ENCODE measurements around the gene H6PD.

Gene H6PD

DNA sequence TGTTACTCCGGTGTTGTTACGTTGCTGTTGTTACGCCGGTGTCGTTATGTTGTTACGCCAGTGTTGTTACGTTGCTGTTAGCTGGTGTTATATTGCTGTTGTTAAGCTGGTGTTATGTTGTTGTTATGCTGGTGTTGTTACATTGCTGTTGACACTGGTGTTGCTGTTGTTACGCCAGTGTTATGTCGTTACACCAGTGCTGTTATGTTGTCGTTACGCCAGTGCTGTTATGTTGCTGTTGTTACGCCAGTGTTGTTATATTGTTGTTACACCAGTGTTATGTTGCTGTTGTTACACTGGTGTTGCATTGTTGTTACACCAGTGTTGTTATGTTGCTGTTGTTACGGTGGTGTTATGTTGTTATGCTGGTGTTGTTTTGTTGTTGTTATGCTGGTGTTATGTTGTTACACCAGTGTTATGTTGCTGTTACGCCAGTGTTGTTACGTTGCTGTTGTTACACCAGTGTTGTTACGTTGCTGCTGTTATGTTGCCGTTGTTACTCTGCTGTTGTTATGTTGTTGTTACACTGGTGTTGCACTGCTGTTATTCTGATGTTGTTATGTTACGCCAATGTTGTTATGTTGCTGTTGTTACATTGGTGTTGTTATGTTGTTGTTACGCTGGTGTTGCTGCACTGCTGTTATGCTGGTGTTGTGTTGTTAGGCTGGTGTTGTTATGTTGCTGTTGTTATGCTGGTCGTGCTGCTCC lies 25.6 kb downstream of the H6PD start:
- no peak for DNase-seq (ENCODE audit: low read depth)

DNA sequence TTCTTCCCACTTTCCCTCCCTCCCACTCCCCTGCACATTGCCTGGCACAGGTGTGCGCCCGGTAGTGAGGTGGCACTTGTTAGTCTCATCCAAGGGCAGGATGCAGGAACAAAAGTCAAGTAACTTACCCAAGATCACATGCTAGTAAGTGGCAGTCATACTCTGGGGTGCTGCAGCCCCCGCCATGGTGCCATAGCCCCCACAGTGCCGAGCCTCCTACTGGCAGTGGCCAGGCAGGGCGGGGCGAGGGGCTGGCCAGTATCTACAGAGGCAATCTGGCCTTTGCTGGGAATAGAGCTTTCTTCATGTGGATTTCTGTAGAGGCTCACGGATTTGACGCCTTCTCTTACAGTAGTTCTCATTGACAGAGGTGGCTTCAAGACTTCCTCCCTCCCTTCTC lies 26.9 kb downstream of the H6PD start:
- no peak for DNase-seq (ENCODE audit: low read depth)

DNA sequence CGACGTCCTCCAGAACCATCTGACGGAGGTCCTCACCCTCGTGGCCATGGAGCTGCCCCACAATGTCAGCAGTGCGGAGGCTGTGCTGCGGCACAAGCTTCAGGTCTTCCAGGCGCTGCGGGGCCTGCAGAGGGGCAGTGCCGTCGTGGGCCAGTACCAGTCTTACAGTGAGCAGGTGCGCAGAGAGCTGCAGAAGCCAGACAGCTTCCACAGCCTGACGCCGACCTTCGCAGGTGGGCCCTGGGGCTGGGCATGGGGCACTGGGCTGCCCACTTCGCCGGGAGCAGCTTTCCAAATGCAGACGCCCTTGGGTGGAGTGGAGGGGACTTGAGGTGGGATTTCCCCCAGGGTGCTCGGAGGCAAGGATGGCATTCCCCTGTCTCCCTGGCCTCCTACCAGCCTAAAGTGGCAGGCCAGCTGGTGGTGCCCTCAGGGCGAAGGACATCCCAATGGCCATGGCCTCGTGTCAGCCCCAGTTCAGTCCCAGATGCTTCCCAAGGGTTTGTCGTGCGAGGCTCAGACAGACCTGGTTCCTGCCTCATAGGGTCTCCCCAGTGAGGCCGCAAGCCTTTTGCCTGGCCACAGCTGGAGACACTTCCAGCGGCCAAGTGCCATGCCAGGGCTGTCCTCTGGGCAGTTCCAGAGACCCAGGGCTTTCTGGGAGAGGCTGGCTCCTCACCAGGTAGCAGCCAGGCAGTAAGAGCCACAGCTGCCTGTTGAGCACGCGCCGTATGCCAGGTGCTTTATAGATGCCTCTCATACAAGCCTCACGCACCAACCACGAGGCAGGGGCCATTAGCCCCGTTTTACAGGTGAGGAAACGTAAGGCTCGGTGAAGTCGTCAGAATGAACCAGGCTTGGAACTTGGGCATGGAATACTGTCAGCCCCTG lies 27.8 kb downstream of the H6PD start:
- DNase-seq (ENCODE audit: low read depth), result no peak

DNA sequence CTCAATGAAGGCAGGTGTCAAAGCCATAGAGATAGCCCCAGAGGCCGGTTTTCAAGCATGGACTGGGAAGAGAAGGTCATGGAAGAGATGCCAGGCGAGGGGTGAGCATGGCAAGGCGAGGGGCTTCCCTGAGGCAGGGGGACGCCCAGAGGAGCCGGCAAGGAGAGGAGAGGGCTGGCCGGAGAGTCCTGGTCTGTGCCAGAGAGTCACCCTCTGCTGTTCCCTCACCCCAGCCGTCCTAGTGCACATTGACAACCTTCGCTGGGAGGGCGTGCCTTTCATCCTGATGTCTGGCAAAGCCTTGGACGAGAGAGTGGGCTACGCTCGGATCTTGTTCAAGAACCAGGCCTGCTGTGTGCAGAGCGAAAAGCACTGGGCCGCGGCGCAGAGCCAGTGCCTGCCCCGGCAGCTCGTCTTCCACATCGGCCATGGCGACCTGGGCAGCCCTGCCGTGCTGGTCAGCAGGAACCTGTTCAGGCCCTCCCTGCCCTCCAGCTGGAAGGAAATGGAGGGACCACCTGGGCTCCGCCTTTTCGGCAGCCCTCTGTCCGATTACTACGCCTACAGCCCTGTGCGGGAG lies 28.8 kb downstream of the H6PD start:
- no peak for DNase-seq (ENCODE audit: low read depth)

DNA sequence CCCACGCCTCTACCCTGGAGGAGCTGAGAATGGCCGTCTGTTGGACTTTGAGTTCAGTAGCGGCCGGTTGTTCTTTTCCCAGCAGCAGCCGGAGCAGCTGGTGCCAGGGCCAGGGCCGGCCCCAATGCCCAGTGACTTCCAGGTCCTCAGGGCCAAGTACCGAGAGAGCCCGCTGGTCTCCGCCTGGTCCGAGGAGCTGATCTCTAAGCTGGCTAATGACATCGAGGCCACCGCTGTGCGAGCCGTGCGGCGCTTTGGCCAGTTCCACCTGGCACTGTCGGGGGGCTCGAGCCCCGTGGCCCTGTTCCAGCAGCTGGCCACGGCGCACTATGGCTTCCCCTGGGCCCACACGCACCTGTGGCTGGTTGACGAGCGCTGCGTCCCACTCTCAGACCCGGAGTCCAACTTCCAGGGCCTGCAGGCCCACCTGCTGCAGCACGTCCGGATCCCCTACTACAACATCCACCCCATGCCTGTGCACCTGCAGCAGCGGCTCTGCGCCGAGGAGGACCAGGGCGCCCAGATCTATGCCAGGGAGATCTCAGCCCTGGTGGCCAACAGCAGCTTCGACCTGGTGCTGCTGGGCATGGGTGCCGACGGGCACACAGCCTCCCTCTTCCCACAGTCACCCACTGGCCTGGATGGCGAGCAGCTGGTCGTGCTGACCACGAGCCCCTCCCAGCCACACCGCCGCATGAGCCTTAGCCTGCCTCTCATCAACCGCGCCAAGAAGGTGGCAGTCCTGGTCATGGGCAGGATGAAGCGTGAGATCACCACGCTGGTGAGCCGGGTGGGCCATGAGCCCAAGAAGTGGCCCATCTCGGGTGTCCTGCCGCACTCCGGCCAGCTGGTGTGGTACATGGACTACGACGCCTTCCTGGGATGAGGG lies 29.7 kb downstream of the H6PD start:
- no peak for DNase-seq (ENCODE audit: low read depth)

DNA sequence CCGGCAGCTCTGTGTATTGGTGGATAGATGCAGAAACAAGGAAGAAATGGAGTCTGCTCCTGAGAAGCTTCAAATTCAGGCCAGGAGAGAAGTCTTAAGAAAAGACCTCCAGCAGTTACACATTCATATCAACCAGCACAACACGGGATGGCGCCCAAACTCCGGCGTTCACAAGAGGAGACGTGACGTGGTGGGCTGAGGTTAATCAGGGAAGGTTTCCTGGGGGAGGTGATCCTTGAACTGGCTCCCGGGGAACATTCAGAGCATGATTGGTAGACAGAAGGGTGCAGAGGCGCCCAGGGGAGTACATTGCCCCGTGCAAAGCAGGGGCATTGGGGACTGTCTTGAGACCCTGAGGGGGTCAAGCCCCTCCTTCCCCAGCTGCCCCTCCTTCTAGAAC lies 30.5 kb downstream of the H6PD start:
- no peak for DNase-seq (ENCODE audit: low read depth)

DNA sequence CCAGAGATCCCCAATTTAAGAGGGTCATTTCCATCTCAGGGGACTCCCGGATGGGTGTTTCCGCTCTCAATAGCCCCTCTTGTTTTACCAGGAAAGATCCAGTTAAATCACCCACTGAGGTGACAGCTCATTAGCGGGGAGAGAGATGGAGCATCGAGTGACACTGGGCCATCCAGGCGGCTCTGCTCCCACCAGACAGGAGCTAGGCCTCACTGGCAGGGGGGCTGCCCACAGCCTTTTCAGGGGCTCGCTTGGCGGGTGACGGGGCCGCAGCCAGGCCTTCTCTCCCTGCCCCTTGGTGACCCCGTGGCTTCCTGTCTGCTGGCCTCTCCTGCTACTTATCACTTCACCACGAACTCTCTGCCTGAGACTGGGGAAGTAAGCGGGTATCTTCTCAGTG lies 31.4 kb downstream of the H6PD start:
- no peak for DNase-seq (ENCODE audit: low read depth)

DNA sequence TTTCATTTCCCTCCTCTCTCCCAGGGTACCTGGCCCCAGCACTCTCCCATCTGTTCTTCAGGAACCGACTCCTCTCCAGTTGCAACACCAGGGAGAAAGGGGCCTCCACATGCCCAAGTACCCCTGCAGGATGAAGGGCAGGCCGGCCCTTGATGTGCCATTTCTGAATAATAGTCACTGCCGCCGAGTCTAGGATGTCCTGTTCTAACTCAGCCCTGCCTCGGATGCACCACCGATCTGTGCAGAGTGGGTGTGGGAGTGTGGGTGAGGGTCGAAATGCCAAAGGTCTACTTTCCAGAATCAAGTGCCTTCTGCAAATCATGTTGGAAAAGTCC lies 32.7 kb downstream of the H6PD start:
- no peak for DNase-seq (ENCODE audit: low read depth)

DNA sequence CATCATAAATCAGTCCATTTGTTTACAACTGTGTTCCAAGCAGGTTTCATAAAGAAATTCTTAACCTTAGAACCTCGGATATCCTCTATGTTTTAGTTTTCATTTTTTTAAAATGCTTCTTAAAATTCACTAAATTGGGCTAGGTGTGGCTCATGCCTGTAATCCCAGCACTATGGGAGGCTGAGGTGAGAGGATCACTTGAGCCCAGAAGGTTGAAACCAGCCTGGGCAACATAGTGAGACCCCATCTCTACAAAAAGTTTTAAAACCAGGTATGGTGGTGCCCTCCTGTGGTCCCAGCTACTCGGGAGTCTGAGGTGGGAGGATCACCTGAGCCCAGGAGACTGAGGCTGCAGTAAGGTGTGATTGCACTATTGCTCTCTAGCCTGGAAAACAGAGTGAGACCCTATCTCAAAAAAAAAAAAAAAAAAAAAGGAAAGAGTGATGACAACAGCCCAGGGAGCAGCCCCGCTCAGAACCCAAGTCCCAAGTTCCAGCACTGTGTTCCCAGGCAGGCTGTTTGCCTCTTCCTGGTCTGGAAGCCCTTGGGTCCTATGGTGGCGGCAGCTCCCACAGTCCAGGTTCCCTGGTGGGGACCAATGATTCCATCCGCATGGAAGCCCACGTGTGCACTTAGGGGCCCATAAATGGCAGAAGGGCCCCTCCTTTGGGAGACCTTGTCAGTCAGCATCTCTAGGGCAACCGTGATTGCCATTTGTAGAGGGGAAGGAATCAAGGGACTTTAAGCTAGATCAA lies 33.4 kb downstream of the H6PD start:
- DNase-seq (ENCODE audit: low read depth), result no peak

DNA sequence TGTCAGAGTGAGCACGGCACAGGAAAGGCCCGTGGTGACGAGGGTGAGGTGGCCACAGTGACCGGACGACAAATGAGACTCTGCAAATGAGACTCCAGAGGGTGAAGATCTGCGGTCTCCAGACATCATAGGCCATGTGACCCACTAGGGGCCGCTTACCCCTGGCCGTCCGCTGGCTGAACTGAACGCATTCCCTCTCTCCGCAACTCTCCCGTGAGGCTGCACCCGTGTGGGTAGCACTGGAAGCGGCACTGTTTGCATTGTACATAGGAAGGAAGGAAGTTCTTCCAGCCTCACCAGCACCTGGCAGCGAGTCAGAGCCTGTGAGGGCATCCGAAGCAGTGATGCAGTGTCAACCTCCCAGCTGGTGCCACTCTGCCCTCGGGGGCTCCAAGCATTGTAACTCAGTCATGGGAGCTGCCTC lies 34.5 kb downstream of the H6PD start:
- no peak for DNase-seq (ENCODE audit: low read depth)

DNA sequence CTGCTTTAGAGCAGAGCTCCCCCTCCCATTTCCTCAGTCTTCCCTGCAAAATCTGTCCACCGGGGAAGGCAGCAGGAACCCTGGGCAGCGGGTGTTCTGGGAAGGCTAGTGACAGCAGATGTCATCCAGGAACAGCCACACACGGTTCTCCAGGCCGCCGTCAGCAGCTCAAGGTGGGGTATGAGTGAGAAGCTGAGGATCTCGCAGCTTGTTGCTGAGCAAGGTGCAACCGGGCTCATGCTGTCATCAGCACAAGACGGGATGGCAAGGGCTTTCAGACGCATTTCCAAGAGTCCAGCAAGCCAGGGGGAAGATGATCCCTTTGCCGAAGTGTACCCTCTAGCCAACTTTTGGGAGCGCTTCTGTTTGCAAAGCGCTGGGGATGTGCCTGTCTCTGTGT lies 35.1 kb downstream of the H6PD start:
- no peak for DNase-seq (ENCODE audit: low read depth)

DNA sequence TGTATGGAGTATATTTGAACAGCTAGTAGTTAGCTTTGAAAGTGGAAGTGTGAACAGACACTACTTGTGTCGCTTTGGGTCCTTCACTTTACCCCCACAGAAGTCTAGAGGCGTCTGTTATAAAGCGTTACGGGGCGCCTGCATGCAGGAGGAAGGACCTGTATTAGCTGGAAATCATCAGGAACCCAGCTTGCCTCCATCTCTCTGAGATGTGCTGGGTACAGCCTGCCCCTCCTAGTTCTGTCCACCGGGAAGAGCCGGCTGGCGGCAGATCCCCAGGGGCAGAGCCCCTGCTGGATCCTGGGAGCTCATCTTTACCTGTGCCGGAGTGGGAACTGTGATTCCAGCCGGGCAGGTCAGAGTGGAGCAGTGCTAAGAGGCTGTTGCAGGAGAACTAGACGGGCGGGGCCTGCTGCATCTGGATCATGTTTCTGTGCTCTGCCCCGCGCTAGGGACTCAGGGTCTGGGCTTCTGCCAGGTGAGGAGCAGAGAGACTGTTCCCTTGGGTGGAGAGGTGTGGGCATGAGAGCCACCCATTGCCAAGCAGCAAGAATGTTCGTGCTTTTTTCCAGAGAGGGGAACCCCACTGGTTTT lies 35.8 kb downstream of the H6PD start:
- no peak for DNase-seq (ENCODE audit: low read depth)

DNA sequence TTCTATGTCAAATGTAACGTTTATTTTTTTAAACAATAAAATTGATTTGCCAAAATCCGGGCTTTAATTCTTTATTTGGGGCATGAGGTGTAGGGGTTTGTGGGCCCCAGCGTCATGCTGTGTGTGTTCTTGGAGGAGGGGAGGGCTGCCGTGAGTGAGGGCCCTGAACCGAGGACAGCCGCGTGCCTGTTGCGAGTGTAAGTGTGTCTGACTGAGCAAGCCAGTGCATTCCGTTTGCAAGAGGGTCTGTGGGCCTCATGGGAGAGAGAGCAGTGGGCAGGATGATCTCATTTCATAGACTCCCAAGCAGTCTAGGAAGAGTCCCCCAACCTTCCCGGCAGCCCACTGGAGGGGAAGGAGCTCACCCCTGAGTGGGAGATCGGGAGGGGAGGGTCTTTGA lies 36.7 kb downstream of the H6PD start:
- no peak for DNase-seq (ENCODE audit: low read depth)

DNA sequence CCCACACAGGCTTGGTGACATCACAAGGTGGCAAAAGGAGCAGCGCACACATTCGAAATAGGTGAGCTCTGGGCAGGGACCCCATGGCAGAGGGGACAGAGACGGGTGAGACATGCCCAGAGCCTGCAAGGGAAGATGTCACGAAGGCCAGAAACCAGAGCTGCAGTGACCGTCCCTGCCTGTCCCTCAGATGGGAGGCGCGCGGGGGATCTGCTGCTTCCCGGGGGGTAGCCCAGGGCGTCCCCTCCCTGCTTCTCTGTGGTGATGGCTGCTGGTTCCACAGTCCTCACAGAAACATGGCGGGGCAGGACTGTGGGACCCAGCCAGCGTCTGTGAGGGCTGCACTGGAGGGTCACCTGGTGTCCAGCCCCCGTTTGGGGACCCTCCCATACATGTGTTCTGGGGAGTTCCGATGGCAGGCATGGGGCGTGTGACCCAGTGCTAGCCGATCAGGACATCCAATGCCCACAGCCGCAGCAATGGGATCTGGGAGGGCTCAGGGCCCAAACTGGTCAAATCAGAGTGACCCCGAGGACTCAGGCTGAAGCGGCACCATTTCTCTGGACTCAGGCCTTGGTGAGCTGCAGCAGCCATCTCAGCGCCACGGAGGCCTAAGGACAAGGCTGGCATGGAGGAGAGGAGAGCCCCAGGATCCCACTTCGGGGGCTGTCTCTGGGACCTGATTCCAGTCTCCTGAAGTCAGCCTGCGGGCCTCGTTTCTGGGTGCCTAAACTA lies 37.5 kb downstream of the H6PD start:
- DNase-seq (ENCODE audit: low read depth), result no peak

DNA sequence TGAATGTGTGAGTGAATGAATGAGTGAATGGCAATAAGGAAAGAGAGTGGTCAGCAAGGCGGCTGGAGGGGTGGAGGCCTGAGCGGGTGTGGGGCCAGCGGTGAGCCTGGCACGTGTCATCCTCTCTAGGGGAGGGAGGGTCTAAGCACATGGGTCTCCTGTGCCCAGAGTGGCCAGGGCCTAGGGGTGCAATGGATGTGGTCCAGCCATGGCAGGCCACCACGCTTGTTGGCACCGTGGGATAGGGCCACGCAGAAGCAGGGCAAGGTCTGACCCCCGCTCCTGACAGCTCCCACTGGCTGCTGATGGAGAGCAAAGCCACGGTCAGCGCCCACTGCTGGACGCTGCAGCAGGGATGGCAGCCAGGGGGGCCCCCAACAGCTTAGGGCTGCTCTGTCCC lies 38.6 kb downstream of the H6PD start:
- DNase-seq (ENCODE audit: low read depth), result no peak

DNA sequence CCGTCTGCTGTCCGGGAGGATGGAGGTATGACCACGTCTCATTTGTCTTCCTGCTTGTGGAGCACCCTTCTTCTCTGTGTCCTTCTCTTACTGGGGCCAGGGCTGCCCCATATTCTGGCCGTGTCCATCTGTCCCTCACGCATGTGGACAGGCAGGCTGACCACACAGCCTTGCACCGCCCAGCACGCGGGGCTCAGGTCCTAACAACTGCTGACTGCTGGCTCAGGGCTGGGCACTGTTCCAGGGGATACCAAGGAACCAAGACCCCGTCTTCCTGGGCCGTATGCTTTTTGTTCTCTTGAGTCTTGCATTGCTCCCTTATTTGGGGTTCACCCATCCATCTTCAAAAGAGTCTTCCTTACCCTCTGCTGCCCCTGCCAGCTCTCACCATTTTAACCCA lies 40.6 kb downstream of the H6PD start:
- DNase-seq (ENCODE audit: low read depth), result no peak

DNA sequence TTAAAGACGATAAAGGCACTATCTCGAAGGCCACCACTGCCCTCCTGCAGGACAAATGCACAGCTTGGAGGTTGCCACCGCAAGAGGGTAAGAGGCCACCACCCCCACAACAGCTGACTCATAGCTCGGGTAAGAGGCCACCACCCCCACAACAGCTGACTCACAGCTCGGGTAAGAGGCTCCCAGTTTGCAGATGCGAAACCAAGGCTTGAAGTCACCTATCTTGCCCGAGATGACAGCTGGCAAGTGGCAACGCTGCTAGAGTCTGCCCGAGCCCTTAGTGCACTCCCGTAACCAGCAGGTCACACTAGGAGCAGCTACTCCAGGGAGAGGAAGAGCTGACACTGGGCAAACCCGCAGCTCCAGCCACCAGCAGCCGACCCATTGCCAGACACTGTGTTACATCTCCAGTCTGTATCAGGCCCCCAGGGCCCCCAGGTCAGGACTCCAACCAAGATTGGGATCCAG lies 41.0 kb downstream of the H6PD start:
- peak; percentile 62 for DNase-seq (ENCODE audit: low read depth)

DNA sequence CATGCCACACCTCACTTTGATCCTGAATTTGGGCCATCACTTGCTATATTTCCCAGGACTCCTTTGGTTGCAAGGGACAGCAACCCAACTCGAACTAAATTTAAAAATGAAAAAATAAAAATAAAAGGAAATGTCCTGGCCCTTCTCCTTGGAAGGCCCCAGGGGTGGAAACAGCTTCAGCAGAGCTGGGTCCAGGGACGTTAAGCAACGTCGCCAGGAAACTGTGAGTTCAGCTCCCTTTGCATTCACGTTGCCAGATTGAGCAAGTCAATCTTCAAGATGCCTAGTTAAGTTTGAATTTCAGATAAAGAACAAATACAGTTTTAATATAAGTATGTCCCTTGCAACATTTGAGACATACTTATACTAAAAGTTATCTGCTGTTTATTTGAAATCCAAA lies 43.5 kb downstream of the H6PD start:
- DNase-seq (ENCODE audit: low read depth), result no peak

DNA sequence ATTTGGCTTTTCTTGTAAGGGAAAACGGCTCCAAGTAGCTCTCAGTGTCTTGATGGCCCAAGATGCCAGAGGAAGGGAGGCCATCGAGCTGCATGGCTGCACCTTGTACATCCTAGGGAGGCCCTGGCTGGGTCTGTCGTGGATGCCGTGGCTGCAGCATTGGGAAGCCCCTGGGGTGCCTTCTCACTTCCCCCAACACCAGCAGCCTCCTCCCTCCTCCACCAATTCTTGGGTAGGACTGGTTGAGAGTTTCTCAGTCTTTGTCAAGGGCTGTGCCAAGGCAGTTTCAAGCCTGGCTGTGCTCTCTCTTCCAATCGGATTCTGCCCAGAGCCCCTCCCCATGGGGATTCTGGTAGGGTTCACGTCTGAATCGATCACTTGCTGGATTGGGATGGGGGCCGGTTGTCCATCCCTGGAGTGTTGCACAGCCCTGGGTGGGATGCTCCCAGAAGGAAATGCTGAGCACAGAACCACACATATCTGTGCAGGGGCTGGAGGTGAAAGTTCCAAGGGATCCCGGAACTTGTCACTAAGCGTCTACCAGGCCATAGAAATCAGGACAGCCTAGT lies 44.1 kb downstream of the H6PD start:
- DNase-seq (ENCODE audit: low read depth), result no peak

All from stimulated activated CD8-positive, alpha-beta memory T cell treated with anti-CD3 and anti-CD28 coated beads, Interleukin-4, amount 100 ng/mL, for 24 hours (primary cell).